Activated T-helper 1 cell treated with anti-CD3 and anti-CD28 coated beads, Interleukin-2, amount 50 U/mL, for 16 hours (primary cell): Measurements from ENCODE around the gene RAD51D.
"Not testable (repeated sequence)": the region's sequence is repeated elsewhere in the genome, so short reads cannot be mapped to it uniquely, and the experiment has no call there.

Experiments
- DNase-seq, 2 donors: peaks; one replicate each; pipeline ENCODE4 v3.0.0-alpha.2; 2020; ENCODE audit warnings: low read depth in 1 of 2, low spot score in 1 of 2

Gene RAD51D

GRCh38 chr17:35094902-35095301, 24.8 kb downstream of the RAD51D start:
- DNase-seq, result no peak

- DNase-seq, result not testable (repeated sequence)
Measured at GRCh38 chr17:35090707-35091106, 29.0 kb downstream of the RAD51D start.

- peak in 1 of 2 donors; percentile 9 for DNase-seq
Measured at GRCh38 chr17:35089586-35090296, 29.9 kb downstream of the RAD51D start.

- DNase-seq, result peak; percentile 77 to 88
Measured at GRCh38 chr17:35088881-35089585, 30.6 kb downstream of the RAD51D start.

GRCh38 chr17:35088356-35088880, 31.2 kb downstream of the RAD51D start:
- DNase-seq, result no peak

GRCh38 chr17:35087731-35088355, 31.8 kb downstream of the RAD51D start:
- DNase-seq, result no peak

- no peak for DNase-seq
Measured at GRCh38 chr17:35086931-35087573, 32.6 kb downstream of the RAD51D start.

GRCh38 chr17:35086164-35086563, 33.5 kb downstream of the RAD51D start:
- no peak for DNase-seq

GRCh38 chr17:35084987-35085386, 34.7 kb downstream of the RAD51D start:
- no peak for DNase-seq

- DNase-seq, result no peak
Measured at GRCh38 chr17:35083071-35083470, 36.6 kb downstream of the RAD51D start.

- no peak for DNase-seq
Measured at GRCh38 chr17:35082073-35082657, 37.5 kb downstream of the RAD51D start.

- DNase-seq, result no peak
Measured at GRCh38 chr17:35081638-35082037, 38.0 kb downstream of the RAD51D start.

GRCh38 chr17:35080536-35080935, 39.1 kb downstream of the RAD51D start:
- no peak for DNase-seq

GRCh38 chr17:35079547-35080423, 39.9 kb downstream of the RAD51D start:
- no peak for DNase-seq

- no peak for DNase-seq
Measured at GRCh38 chr17:35076874-35077273, 42.8 kb downstream of the RAD51D start.

- DNase-seq, result no peak
Measured at GRCh38 chr17:35074711-35075707, 44.7 kb downstream of the RAD51D start.

GRCh38 chr17:35073991-35074627, 45.6 kb downstream of the RAD51D start:
- no peak for DNase-seq

GRCh38 chr17:35073183-35073790, 46.4 kb downstream of the RAD51D start:
- no peak for DNase-seq
